Muscle of arm (tissue), 12 donors: Measurements from ENCODE around the gene SLC30A4. TPM values are rescaled to one million over a fixed set of nuclear protein-coding genes. Genes with fewer than 3 reads are reported as not detected.

Experiments used
- polyA plus RNA-seq, 12 donors: library from polyadenylated mRNA; unstranded; fragments of 120-200 nt; gene quantifications; one replicate each; pipeline ENCODE4 v1.2.1, GENCODE V29; 2013; ENCODE audit not compliant: insufficient read length in 12 of 12

Gene SLC30A4
- polyA plus RNA-seq, 12 donors: 4.8 to 7.9 (median 5.7) TPM; not detected in 1

Other genes with a start within 250 kb of the SLC30A4 start
- 100 to 1,000 TPM in 11 of 12 donors, not detected in 1; 134 to 558 (median 336) TPM for gene GATM, start 144.2 kb downstream of the SLC30A4 start, polyA plus RNA-seq
- gene BLOC1S6, start 64.6 kb upstream of the SLC30A4 start, polyA plus RNA-seq: 10 to 100 TPM in 11 of 12 donors, not detected in 1; 35.3 to 65.4 (median 43.5) TPM
- 10 to 100 TPM in 2 of 12 donors, 1 to 10 TPM in 9, not detected in 1; 1.7 to 13.0 (median 4.1) TPM for gene SQOR, start 112.3 kb upstream of the SLC30A4 start, polyA plus RNA-seq